GM12878 (cell line): ENCODE data around the gene COL6A3. TPM values are rescaled to one million over a fixed set of nuclear protein-coding genes. Genes with fewer than 3 reads are reported as not detected.

Experiments
- BMI1 ChIP-seq: fragments of 450-650 bp; IDR thresholded peaks from 2 replicates; pipeline ENCODE4 v1.6.1; 2016; ENCODE audit warnings: mild to moderate bottlenecking, moderate library complexity, borderline replicate concordance
- DPF2 ChIP-seq: fragments of 450-650 bp; IDR thresholded peaks from 2 replicates; pipeline ENCODE4 v1.6.1; 2017; ENCODE audit warnings: mild to moderate bottlenecking
- EED ChIP-seq: sonication (generic); IDR thresholded peaks from 2 replicates; pipeline ENCODE4 v1.6.1; 2016; ENCODE audit warnings: antibody characterized with exemption, low read depth
- ETV6 ChIP-seq, 2 experiments: fragments of 450-650 bp in 1 of 2; IDR thresholded peaks in 1 of 2; conservative IDR thresholded peaks in 1 of 2; 2 replicates each; pipeline ENCODE4 v1.6.1; 2014; ENCODE audit warnings: antibody characterized with exemption in 1 of 2, borderline replicate concordance in 1 of 2, low read depth in 1 of 2, mild to moderate bottlenecking in 1 of 2, moderate library complexity in 1 of 2
- FOXK2 ChIP-seq: fragments of 450-650 bp; IDR thresholded peaks from 2 replicates; pipeline ENCODE4 v1.6.1; 2017; ENCODE audit warnings: mild to moderate bottlenecking, moderate library complexity
- HDAC6 ChIP-seq: fragments of 200-600 bp; sonication (generic); IDR thresholded peaks from one replicate; pipeline ENCODE4 v1.8.0; 2017; ENCODE audit warnings: antibody characterized with exemption; ENCODE audit not compliant: unreplicated experiment
- IRF4 ChIP-seq: IDR thresholded peaks from 2 replicates; pipeline ENCODE4 v1.6.1; 2011; ENCODE audit warnings: low read depth, low read length
- NFXL1 ChIP-seq: fragments of 450-650 bp; IDR thresholded peaks from 2 replicates; pipeline ENCODE4 v1.6.1; 2017; ENCODE audit warnings: antibody characterized with exemption, mild to moderate bottlenecking, borderline replicate concordance
- PAX8 ChIP-seq: fragments of 450-650 bp; IDR thresholded peaks from 2 replicates; pipeline ENCODE4 v1.6.1; 2017; ENCODE audit warnings: mild to moderate bottlenecking, moderate library complexity
- POLR2AphosphoS5 ChIP-seq: IDR thresholded peaks from 2 replicates; pipeline ENCODE4 v1.6.1; 2011; ENCODE audit warnings: mild to moderate bottlenecking, low read length, inconsistent platforms
- SPI1 ChIP-seq: IDR thresholded peaks from 2 replicates; pipeline ENCODE4 v1.6.1; 2011; ENCODE audit warnings: low read depth, mild to moderate bottlenecking, low read length, moderate library complexity, borderline replicate concordance; ENCODE audit not compliant: insufficient read depth
- SREBF1 ChIP-seq: IDR thresholded peaks from 2 replicates; pipeline ENCODE4 v1.6.1; 2012; ENCODE audit warnings: mild to moderate bottlenecking, low read length
- SRF ChIP-seq, 2 experiments: IDR thresholded peaks; 2 replicates each; pipeline ENCODE4 v1.6.1; 2011; ENCODE audit warnings: low read depth in 2 of 2, low read length in 2 of 2, mild to moderate bottlenecking in 1 of 2, moderate library complexity in 1 of 2
- STAT1 ChIP-seq: fragments of 450-650 bp; conservative IDR thresholded peaks from 2 replicates; pipeline ENCODE4 v1.6.1; 2014; ENCODE audit warnings: antibody characterized with exemption, mild to moderate bottlenecking
- TCF12 ChIP-seq: IDR thresholded peaks from 2 replicates; pipeline ENCODE4 v1.6.1; 2011; ENCODE audit warnings: low read depth, mild to moderate bottlenecking, low read length
- polyA plus RNA-seq, 11 experiments: library from polyadenylated mRNA; depleted of rRNA in 4 of 11; unstranded in 6 of 11; stranded (reverse) in 5 of 11; fragments of >200 nt; fragmentation: Nextera tagmentation in 4 of 11; fragmentation: Illumina TruSeq in 1 of 11; extraction: Ambion mirVana in 4 of 11; extraction: Trizol in 1 of 11; gene quantifications; 1 replicate in 1 of 11; 2 replicates in 10 of 11; pipeline versions ENCODE4 v1.2.1 to v1.2.3, GENCODE V29; 2011 to 2016; ENCODE audit warnings: inconsistent platforms in 2 of 11, missing spikeins in 2 of 11, low read depth in 1 of 11
- total RNA-seq, 4 experiments: library from RNA; depleted of rRNA in 3 of 4; stranded (reverse); fragments of >200 nt in 3 of 4; fragmentation: Illumina TruSeq in 1 of 4; extraction: Trizol in 1 of 4; gene quantifications; 2 replicates each; pipeline versions ENCODE4 v1.2.1 to v1.2.3, GENCODE V29; 2013 to 2021
- TF ChIP-seq, protein P1 (sequence below): fragments of 450-650 bp; formaldehyde crosslinking; IDR thresholded peaks from 2 replicates; pipeline ENCODE4 v1.4.0; 2022; ENCODE audit warnings: mild to moderate bottlenecking, moderate library complexity
- TF ChIP-seq, protein P2 (sequence below): fragments of 450-650 bp; IDR thresholded peaks from 2 replicates; pipeline ENCODE4 v1.6.1; 2017; ENCODE audit warnings: antibody characterized with exemption, mild to moderate bottlenecking, moderate library complexity
- TF ChIP-seq, protein P3 (sequence below): fragments of 450-650 bp; formaldehyde crosslinking; IDR thresholded peaks from 2 replicates; pipeline ENCODE4 v1.4.0; 2020; ENCODE audit warnings: mild to moderate bottlenecking, moderate library complexity
- TF ChIP-seq, protein P4 (sequence below): fragments of 450-650 bp; IDR thresholded peaks from 2 replicates; pipeline ENCODE4 v1.6.1; 2014; ENCODE audit warnings: mild to moderate bottlenecking
- TF ChIP-seq, protein P5 (sequence below): IDR thresholded peaks from 2 replicates; pipeline ENCODE4 v1.6.1; 2011; ENCODE audit warnings: low read depth, mild to moderate bottlenecking, low read length, moderate library complexity, borderline replicate concordance; ENCODE audit errors: extremely low read depth

Gene COL6A3
- total and polyA plus RNA-seq, 10 of the 15 experiments (the other 5 are each of a cell fraction or from before 2014, with no cell fraction given) = 0.01 to 0.51 (median 0.09) TPM; not detected in 4

DNA sequence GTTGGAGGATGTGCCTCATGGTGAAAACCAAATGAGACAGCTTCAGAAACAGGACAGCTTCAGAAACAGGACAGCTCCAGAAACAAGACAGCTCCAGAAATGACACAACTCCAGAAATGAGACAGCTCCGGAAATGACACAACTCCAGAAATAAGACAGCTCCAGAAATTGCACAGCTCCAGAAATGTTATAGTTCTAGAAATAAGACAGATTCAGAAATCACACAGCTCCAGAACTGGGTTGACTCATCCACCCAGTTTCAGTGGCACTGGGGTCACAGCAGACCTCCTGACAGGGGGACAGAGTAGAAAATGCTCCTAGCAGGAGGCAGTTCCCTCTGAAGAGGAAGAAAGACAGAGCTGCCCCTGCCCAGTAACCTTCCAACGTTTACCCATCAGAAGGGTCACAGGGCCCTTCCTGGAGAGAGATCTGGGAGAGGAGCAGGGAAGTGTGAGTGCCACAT, 26.9 kb upstream of the COL6A3 start (continued):
- TF ChIP-seq, protein P1, sequence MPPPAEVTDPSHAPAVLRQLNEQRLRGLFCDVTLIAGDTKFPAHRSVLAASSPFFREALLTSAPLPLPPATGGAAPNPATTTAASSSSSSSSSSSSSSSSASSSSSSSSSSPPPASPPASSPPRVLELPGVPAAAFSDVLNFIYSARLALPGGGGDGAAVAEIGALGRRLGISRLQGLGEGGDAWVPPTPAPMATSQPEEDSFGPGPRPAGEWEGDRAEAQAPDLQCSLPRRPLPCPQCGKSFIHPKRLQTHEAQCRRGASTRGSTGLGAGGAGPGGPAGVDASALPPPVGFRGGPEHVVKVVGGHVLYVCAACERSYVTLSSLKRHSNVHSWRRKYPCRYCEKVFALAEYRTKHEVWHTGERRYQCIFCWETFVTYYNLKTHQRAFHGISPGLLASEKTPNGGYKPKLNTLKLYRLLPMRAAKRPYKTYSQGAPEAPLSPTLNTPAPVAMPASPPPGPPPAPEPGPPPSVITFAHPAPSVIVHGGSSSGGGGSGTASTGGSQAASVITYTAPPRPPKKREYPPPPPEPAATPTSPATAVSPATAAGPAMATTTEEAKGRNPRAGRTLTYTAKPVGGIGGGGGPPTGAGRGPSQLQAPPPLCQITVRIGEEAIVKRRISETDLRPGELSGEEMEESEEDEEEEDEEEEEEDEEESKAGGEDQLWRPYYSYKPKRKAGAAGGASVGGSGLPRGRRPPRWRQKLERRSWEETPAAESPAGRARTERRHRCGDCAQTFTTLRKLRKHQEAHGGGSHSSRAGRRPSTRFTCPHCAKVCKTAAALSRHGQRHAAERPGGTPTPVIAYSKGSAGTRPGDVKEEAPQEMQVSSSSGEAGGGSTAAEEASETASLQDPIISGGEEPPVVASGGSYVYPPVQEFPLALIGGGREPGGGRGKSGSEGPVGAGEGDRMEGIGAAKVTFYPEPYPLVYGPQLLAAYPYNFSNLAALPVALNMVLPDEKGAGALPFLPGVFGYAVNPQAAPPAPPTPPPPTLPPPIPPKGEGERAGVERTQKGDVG (CRISPR knock-in tag) = no peak
- peak in 1 of 2 experiments; percentile 79; a peak in 1 of 4 replicates for TF ChIP-seq SRF (IDR thresholded peaks at IDR 0.05; ENCODE audit: low read depth in 2 of 2, low read length in 2 of 2)
- no peak for TF ChIP-seq SREBF1
- TF ChIP-seq, protein P2, sequence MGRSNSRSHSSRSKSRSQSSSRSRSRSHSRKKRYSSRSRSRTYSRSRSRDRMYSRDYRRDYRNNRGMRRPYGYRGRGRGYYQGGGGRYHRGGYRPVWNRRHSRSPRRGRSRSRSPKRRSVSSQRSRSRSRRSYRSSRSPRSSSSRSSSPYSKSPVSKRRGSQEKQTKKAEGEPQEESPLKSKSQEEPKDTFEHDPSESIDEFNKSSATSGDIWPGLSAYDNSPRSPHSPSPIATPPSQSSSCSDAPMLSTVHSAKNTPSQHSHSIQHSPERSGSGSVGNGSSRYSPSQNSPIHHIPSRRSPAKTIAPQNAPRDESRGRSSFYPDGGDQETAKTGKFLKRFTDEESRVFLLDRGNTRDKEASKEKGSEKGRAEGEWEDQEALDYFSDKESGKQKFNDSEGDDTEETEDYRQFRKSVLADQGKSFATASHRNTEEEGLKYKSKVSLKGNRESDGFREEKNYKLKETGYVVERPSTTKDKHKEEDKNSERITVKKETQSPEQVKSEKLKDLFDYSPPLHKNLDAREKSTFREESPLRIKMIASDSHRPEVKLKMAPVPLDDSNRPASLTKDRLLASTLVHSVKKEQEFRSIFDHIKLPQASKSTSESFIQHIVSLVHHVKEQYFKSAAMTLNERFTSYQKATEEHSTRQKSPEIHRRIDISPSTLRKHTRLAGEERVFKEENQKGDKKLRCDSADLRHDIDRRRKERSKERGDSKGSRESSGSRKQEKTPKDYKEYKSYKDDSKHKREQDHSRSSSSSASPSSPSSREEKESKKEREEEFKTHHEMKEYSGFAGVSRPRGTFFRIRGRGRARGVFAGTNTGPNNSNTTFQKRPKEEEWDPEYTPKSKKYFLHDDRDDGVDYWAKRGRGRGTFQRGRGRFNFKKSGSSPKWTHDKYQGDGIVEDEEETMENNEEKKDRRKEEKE = no peak
- no peak; a peak in 1 of 4 replicates for TF ChIP-seq ETV6 (conservative IDR thresholded peaks at IDR 0.05 in 1 of 2, IDR thresholded peaks at IDR 0.05 in 1 of 2; ENCODE audit: borderline replicate concordance in 1 of 2, low read depth in 1 of 2)
- TF ChIP-seq, protein P3, sequence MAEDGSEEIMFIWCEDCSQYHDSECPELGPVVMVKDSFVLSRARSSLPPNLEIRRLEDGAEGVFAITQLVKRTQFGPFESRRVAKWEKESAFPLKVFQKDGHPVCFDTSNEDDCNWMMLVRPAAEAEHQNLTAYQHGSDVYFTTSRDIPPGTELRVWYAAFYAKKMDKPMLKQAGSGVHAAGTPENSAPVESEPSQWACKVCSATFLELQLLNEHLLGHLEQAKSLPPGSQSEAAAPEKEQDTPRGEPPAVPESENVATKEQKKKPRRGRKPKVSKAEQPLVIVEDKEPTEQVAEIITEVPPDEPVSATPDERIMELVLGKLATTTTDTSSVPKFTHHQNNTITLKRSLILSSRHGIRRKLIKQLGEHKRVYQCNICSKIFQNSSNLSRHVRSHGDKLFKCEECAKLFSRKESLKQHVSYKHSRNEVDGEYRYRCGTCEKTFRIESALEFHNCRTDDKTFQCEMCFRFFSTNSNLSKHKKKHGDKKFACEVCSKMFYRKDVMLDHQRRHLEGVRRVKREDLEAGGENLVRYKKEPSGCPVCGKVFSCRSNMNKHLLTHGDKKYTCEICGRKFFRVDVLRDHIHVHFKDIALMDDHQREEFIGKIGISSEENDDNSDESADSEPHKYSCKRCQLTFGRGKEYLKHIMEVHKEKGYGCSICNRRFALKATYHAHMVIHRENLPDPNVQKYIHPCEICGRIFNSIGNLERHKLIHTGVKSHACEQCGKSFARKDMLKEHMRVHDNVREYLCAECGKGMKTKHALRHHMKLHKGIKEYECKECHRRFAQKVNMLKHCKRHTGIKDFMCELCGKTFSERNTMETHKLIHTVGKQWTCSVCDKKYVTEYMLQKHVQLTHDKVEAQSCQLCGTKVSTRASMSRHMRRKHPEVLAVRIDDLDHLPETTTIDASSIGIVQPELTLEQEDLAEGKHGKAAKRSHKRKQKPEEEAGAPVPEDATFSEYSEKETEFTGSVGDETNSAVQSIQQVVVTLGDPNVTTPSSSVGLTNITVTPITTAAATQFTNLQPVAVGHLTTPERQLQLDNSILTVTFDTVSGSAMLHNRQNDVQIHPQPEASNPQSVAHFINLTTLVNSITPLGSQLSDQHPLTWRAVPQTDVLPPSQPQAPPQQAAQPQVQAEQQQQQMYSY (CRISPR knock-in tag) = no peak
- TF ChIP-seq STAT1 = no peak
- TF ChIP-seq NFXL1 = no peak
- TF ChIP-seq TCF12 = no peak
- TF ChIP-seq SPI1 = no peak
- TF ChIP-seq DPF2 = no peak
- TF ChIP-seq HDAC6 = no peak
- TF ChIP-seq FOXK2 = no peak
- no peak for TF ChIP-seq POLR2AphosphoS5
- TF ChIP-seq, protein P4, sequence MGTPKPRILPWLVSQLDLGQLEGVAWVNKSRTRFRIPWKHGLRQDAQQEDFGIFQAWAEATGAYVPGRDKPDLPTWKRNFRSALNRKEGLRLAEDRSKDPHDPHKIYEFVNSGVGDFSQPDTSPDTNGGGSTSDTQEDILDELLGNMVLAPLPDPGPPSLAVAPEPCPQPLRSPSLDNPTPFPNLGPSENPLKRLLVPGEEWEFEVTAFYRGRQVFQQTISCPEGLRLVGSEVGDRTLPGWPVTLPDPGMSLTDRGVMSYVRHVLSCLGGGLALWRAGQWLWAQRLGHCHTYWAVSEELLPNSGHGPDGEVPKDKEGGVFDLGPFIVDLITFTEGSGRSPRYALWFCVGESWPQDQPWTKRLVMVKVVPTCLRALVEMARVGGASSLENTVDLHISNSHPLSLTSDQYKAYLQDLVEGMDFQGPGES = no peak
- TF ChIP-seq EED = peak; percentile 82
- peak; percentile 94; the same call in 1 of the 2 replicates for TF ChIP-seq IRF4
- TF ChIP-seq PAX8 = no peak
- TF ChIP-seq BMI1 = no peak
- TF ChIP-seq, protein P5, sequence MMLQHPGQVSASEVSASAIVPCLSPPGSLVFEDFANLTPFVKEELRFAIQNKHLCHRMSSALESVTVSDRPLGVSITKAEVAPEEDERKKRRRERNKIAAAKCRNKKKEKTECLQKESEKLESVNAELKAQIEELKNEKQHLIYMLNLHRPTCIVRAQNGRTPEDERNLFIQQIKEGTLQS = no peak
